Left ventricle myocardium superior (tissue), 1 donor: ENCODE results near the gene SLC16A4. TPM values are rescaled to one million over a fixed set of nuclear protein-coding genes. Genes with fewer than 3 reads are reported as not detected.
"Not testable (repeated sequence)": the region's sequence is repeated elsewhere in the genome, so short reads cannot be mapped to it uniquely, and the experiment has no call there.

ENCODE experiments used
- ATAC-seq: fragments of 200-7000 bp; cut with Tn5 transposase; one replicate; pipeline ENCODE4 v1.9.1; 2020; ENCODE audit warnings: mild to moderate bottlenecking, moderate library complexity
- DNase-seq: peaks from one replicate; pipeline ENCODE4 v3.0.0-alpha.2; 2020
- intact Hi-C: fragments of 100-400 bp; cut with micrococcal nuclease; formaldehyde crosslinking; loops from one replicate; pipeline ENCODE4 v1.11.0; 2022
- long read RNA-seq: library from polyadenylated mRNA; unstranded; transcript quantifications from one replicate; pipeline ENCODE4 v2.0.0, GENCODE V29; 2021
- total RNA-seq: library from RNA; stranded (reverse); fragmentation: NEBNext Ultra II Directional; extraction: Animal tissue kit (Norgen Biotek cat#: 25700); gene quantifications from one replicate; pipeline ENCODE4 v1.2.1, GENCODE V29; 2021
- donor health status: DM: no; HTN: yes; CAD: no; lungs with severe emphysema.

Gene SLC16A4
- total RNA-seq: 2.1 TPM
- long read RNA-seq, partial matches to known transcripts: 0 of 1 reads
- long read RNA-seq, other reads (novel, unspliced or antisense): 0 of 1 reads

DNA sequence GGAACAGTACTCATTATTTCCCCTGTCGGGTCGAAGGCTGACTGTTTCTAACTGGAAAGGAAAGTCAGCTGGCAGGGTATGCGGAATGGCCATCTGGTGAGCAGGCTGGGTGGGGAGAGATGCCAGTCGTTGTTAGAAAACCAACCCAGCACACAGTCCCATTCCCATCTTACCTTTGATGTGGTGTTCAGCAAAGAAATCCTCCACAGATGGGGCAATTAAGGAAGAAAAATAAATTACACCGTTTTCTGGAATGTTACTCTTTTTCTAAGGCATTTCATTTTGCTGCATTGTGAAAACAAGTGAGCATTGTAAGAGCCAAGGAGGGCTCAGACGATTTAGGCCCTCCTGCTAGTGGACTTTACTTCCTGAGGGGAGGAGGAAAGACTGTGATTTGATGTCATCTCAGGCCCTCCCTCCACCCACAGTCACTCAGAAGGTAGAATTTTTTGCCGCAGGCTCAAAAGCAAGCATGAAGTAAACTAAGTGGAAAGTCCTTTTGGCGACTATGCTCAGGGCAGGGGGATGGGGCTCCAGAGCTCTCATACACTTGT, at the start of gene SLC16A4:
Gene SLC16A4 (minus strand): TSS at position 335 of the 554 bp plus-strand sequence. CDS start 1,703 bp downstream, outside the sequence.
- peak; percentile 87 for ATAC-seq
- intact Hi-C loops: no loop called here
- no peak for DNase-seq

DNA sequence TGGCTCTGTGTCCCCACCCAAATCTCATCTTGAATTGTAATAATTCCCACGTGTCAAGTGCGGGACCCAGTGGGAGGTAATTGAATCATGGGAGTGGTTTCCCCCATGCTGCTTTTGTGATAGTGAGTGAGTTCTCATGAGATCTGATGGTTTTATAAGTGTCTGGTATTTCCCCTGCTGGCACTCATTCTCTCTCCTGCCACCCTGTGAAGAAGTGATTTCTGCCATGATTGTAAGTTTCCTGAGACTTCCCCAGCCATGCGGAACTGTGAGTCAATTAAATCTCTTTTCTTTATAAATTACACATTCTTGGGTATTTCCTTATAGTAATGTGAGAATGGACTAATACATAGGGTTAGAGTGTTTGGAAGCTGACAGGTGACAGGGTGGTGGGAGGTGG, 49.0 kb upstream of the SLC16A4 start:
- intact Hi-C loops, ATAC-seq, DNase-seq: not testable (repeated sequence)

- ATAC-seq: no peak
- intact Hi-C loops: no loop called here
- no peak for DNase-seq
Observed at GRCh38 chr1:110438893-110439292, 48.1 kb upstream of the SLC16A4 start.

GRCh38 chr1:110437645-110438299, 46.9 kb upstream of the SLC16A4 start:
- DNase-seq, intact Hi-C loops: not testable (repeated sequence)

GRCh38 chr1:110436635-110437034, 45.8 kb upstream of the SLC16A4 start:
- ATAC-seq: no peak
- intact Hi-C loops: no loop called here
- DNase-seq: no peak

More at GRCh38 chr1:110437645-110438299, 46.9 kb upstream of the SLC16A4 start:
- ATAC-seq: not testable (repeated sequence)

DNA sequence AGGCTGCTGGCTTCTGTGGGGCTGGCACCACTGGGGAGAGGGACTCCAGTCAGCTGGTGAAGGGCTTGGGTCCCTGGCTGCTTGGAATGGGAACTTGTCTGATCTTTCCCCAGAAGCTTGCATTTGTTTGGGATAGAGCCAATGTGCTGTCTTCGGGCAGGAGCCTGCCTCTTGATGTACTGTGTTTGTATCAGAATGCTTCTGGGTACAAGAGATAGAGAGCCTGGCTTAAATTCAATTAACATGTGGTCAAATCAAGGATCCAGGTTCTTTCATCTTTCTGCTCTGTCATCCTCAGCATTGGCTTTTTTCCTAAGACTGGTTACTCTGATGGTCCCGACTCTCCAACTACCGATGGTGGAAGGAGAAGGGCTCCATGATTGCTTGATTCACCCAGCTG, 44.1 kb upstream of the SLC16A4 start:
- peak; percentile 51 for ATAC-seq
- DNase-seq: no peak
- intact Hi-C loops: no loop called here

DNA sequence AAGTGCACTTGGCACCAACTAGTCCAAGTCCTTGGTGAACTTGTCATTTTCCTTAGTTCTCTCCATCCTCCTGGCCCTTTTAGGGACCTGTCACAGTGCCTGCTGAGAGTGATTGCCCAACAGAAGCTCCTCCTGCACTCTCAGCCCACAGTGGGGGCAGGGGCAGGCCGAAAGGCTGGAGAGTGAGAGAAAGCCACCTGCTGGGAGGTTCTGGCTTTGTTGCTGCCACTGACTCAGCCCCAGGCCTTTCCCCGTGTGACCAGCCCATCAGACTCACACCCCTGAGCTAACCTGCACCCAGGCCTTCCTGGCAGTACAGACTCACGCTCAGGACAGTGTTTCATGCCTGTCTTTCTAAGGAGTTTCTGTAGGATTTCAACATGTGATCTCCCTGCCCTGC, 43.0 kb upstream of the SLC16A4 start:
- ATAC-seq (peak; percentile 95), DNase-seq (peak; percentile 61)
- intact Hi-C loops: no loop called here

DNA sequence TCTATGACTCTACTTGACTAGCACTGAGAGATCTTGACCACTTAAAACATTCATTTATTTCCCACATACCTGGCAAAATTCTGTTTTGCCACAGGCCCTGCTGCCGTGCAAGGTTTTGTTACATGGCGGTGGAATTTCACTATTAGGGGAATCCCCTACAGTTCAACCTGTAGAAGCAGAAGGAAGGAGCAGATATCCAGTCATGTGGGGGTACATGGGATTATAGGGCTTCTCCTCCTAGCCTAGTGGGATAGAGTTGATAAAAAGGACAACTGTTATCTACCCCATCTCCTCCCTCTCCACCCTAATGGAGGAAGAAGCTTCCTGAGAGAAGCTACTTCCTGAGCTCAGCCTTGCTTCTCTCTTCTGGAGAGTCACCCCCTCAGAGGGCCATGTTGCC, 42.4 kb upstream of the SLC16A4 start:
- DNase-seq (no peak), ATAC-seq (no peak)
- intact Hi-C loops: no loop called here

GRCh38 chr1:110430901-110431300, 40.1 kb upstream of the SLC16A4 start:
- ATAC-seq: no peak
- DNase-seq: no peak
- intact Hi-C loops: no loop called here

- DNase-seq (no peak), ATAC-seq (no peak)
- intact Hi-C loops: no loop called here
Observed at GRCh38 chr1:110430366-110430765, 39.5 kb upstream of the SLC16A4 start.

DNA sequence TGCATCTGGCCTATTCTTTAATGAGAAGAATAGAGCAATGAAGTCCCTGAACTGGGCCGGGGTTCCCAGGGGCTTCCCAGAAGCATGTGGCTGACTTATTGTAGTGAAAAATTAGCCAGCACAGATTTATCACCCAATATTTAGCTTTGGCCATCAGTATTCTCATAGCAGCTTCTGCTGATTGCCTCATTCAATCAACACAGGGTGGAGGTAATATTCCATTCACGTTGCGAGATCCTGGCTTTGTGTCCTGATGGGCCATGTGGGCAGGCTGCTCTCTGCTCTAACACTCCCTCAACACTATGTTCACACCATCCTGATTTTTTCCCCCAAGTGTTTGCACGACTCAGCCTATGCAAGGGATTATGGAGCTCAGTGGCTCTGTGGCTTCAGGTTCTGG, 38.1 kb upstream of the SLC16A4 start:
- intact Hi-C loops: no loop called here
- ATAC-seq (no peak), DNase-seq (no peak)

GRCh38 chr1:110426854-110427253, 36.0 kb upstream of the SLC16A4 start:
- intact Hi-C loops: no loop called here
- DNase-seq (no peak), ATAC-seq (no peak)

- peak; percentile 83 for ATAC-seq
- intact Hi-C loops: no loop called here
- peak; percentile 62 for DNase-seq
Observed at GRCh38 chr1:110425612-110426152, 34.9 kb upstream of the SLC16A4 start.

- intact Hi-C loops: no loop called here
- peak; percentile 56 for ATAC-seq
- no peak for DNase-seq
Observed at GRCh38 chr1:110424699-110425611, 34.1 kb upstream of the SLC16A4 start.

DNA sequence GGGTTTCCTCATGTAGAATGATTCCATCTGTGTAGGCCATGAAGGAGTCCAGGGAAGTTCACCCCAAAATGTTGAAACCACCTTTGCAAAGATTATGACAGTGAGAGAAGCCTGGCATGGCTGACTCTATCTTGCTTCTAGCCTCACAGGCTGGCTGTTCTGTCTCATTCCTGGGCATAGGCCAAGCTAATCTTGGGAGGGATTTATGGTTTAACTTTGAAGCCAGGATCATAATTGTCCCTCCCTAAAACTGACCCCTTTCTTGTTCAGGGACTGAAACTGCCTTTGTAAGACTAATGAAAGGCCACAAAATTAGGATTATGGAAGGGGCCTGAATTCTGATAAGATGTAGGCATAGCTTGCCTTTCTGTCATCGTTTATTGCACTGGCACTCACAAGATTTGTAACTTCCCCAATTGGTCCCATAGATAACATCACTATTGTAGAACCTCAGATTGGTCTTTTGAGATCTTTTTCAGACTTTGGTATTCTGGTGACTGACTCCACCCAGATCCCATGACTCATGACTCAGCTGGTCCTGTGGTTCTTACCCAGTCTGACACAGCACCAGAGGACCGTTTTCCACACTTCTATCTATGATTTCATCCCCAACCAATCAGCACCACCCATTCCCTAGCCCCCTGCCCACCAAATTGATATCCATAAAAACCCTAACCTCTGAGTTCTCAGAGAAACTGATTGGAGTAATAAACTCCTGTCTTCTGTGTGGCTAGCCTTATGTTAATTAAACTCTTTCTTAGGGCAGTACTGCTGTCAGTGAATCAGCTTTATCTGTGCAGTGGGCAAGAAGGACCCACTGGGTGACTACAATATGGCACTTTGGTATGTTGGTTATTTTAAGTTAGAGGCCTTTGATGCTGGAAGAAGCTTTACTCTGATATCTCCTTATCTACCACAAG, 30.3 kb upstream of the SLC16A4 start:
- DNase-seq: no peak
- intact Hi-C loops: no loop called here
- ATAC-seq: no peak

DNA sequence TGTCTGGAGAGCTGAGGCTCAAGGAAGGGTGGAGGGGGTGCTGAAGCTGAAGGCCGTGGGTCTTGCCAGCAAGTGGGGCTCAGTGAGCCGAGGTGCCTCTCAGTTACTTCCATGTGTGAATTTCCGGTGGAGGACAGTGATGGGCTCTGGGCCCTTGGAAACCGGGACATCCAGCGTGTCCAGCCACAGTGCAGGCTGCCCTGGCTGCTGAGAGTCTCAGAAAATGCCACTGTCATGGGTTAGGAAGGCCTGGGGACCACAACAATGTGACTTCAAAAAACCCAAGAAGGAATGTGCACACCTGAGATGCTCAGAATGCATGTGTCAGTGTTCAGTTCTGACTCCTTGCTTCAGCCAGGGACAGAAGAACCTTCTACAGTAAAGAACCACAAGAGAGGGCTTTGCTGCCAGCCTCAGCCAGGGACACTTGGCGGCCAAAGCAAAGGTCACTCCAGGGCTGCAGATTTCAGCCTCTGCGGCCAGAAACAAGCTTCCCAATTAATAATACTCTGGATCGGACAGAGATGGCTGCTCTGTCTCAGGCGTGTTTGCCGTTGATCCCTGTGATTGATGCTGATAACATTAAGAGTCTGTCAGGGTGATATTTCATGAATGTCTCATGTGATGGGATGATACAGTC, 29.3 kb upstream of the SLC16A4 start:
- DNase-seq: no peak
- intact Hi-C loops: no loop called here
- ATAC-seq: no peak

- DNase-seq (no peak), ATAC-seq (no peak)
- intact Hi-C loops: no loop called here
Observed at GRCh38 chr1:110418729-110419128, 27.9 kb upstream of the SLC16A4 start.

DNA sequence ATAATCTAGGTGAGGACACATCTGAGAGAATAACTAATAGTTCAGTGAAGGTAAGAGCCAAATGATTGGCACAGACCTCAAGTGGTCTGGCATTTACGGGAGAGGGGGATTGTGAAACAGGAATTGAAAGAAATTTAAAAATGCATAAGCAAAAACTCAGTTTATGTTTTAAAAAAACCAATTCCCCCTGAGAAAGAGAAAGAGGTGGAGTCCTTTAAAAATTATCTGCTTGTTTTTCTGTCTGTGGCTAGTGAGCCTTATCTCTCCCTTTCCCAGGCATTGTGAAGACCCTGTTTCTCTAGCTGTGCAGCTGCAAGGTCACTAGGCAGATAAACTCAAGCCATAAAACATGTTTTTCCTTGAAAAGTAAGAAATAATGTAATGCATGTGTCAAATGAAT, 22.2 kb upstream of the SLC16A4 start:
- ATAC-seq, DNase-seq: not testable (repeated sequence)
- intact Hi-C loops: loop anchor here (5.0 kb wide), 1 partner anchor 49 kb away; no protein-coding TSS in a partner anchor
